GM18951 (cell line): ENCODE results near the gene PEPD.

Source experiments
- POLR2A ChIP-seq: IDR thresholded peaks from 4 replicates; pipeline ENCODE4 v1.6.1; 2011; ENCODE audit warnings: mild to moderate bottlenecking; ENCODE audit not compliant: insufficient read length, insufficient read depth; ENCODE audit errors: extremely low read depth
- in situ Hi-C: fragments of 300-500 bp; cut with MboI; formaldehyde crosslinking; loops from one replicate; pipeline ENCODE4 v1.12.0; 2022; ENCODE audit warnings: low sequenced_read_pairs, mixed read lengths, inconsistent platforms; ENCODE audit not compliant: unreplicated experiment

Gene PEPD

DNA sequence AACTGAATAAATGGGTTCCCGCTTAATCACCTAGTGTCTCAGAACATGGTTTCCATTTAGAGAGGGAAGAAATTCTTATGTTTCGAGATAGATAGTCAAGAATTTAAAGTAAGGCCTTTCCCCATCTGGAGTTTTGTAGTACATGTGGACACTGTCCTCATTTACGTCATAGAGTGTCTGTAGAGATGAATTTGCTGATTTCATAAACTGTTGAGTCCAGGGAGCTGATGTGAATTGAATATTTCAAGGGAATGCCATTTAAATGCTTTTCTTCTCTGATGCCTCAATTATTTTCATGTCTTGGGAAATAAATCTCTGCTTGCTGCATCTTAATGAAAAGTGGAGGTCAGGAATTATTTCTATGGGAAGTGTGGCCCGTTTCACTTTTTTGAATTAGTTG is 138.6 kb downstream of the PEPD start:
- in situ Hi-C loops = no loop called here
- no peak for TF ChIP-seq POLR2A

DNA sequence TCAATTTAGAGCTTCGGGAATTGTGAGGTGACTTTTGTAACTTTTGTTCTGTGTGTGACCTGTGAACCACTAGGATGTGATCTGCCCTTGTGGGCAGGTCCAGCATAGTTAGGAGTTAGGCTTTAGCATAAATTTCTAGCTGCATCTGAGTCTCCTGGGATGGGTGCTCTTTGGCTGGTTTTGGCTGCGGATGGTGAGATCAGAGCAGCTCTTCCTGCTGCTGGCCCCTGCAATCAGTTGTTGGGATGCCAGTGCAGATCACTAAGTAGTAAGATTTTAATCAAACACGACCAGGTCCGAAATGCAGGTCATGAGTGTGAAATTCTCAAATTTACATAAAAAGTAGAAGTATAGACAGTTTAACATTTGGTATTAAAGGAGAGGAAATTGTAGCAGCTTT is 139.6 kb downstream of the PEPD start:
- in situ Hi-C loops = no loop called here
- TF ChIP-seq POLR2A = no peak

DNA sequence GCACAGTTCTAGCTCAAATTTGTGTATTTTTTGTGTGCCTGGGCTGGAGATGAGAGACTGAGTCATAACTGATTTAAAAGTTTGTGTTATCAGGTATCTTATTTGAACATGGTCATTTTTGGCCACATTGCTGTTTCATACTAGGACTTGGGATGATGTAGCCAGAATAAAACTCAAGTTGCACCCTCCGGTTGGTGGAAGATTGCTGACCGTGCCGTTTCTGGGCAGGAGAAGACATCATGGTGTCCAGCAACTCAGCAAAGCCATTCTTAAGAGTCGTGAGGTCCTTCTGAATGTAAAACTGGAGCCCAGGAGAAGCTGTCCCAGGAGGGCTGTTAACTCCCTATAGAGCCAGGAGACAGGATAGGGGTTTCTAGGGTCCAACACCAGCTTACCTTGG is 140.5 kb downstream of the PEPD start:
- no peak for TF ChIP-seq POLR2A
- in situ Hi-C loops = no loop called here

DNA sequence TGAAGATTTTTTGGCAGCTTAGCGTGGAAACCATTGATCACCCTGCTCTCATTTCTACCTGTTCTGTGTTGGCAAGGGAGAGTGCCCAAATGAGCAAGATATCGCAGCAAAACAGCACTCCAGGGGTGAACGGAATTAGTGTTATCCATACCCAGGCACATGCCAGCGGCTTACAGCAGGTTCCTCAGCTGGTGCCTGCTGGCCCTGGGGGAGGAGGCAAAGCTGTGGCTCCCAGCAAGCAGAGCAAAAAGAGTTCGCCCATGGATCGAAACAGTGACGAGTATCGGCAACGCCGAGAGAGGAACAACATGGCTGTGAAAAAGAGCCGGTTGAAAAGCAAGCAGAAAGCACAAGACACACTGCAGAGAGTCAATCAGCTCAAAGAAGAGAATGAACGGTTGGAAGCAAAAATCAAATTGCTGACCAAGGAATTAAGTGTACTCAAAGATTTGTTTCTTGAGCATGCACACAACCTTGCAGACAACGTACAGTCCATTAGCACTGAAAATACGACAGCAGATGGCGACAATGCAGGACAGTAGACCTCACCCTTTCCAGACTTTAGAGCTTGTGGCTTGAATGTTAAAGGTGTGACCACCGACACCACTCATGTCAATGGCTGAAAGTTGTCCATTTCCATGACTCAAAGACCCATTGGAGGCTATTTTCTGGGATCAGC is 142.3 kb downstream of the PEPD start:
- TF ChIP-seq POLR2A = no peak
- in situ Hi-C loops = no loop called here

DNA sequence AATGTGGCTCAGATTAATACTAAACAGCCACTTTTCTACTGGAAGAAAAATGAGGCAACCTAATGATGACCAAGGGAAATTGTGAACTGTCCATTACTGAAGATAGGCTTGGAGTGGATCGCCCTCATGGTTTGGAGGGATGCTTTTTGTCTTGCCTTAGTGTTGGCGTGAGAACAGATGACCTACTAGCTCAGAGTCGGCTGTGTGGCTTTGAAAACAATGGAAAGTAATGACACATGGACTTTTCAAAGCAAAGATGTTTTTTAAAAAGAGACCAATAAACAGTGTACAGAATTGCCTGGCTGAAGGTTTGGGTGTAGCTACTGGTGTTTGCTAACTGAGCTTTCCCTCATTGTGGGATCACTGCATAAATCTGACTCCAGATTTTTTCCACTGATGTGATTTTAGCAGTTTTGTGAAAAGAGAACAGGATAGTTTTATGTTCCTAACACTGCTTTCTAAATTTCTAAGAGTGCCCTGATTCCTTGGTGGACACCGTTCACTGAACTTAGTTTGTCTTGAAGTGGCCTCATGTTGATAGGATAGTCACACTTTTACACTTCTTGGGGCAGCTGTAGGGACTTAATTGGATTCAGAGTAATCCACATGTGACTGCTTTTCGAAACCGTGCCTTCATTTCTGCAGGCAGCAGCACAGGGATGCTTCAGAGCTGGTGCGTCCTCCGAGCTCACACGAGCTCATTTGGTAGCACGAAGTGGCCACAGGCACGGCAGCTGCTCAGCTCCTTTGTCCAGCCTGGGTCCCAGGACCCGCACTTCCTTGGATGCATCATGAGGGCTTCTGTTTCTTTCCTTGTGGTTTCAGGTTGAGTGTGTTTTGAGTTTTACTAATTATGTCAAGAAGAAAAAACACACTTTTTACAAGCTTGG is 143.8 kb downstream of the PEPD start:
- no peak for TF ChIP-seq POLR2A
- in situ Hi-C loops = no loop called here

DNA sequence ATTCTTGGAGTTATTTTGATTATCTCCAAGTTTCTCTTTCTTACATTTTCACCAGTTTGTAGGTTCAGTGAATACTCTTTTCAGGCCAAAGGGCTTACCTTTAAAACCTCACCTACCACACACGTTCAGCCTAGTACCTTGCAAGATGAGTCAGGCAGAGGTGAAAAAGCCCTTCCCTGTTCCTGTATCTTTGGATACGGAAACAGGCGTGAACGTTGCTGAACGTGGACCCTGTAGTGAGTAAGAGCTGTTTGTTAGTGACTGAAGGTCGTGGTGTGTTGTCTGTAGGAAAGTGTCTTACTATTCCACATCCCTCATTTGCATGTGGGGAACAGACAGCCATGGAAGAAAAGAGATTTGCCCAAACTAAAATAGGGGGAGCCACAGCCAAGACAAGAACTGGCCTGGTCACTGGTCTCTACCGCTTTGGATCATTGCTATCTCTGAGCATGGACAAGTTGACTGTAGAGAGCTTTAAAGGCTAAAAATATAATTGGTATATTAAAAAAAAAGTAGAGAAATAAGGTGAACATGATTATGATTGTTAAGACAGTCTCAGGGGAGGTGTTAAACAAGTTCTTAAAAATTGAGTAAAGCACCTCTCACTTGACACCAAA is 144.5 kb downstream of the PEPD start:
- in situ Hi-C loops = no loop called here
- TF ChIP-seq POLR2A = no peak

DNA sequence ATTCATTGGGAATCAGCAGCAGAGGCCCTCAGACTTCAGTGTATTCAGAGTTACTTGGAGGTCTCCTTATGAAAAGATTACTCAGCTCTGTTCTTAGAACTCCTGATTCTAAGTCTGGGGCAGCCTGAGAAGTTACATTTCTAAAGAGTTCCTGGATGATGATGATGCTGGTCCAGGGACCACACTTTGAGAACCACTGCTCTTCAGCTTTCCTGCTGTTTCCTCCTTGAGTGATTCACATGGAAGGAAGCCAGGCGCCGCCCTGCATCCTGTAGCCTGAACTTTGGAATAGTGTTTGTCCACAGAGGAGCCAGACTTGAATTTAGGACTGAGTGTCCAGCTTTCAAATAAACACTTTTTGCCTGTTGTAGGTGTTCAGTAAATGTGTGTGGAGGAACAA is 145.2 kb downstream of the PEPD start:
- no peak for TF ChIP-seq POLR2A
- in situ Hi-C loops = no loop called here

DNA sequence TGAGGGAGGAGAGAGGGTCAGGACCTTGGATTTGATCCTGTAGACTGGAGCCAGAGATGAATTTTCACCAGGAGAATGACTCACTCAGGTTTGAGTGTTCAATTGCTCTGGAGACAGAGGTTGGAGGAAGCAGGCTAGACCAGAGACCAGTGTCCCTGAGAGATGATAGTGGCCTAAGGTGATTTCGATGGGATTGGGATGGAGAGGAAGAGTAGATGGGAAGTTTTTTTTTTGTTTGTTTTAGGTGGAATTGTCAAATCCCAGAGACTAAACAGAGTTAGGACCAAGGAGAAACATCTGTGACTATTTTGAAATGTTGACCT is 145.8 kb downstream of the PEPD start:
- in situ Hi-C loops = no loop called here
- TF ChIP-seq POLR2A = no peak

DNA sequence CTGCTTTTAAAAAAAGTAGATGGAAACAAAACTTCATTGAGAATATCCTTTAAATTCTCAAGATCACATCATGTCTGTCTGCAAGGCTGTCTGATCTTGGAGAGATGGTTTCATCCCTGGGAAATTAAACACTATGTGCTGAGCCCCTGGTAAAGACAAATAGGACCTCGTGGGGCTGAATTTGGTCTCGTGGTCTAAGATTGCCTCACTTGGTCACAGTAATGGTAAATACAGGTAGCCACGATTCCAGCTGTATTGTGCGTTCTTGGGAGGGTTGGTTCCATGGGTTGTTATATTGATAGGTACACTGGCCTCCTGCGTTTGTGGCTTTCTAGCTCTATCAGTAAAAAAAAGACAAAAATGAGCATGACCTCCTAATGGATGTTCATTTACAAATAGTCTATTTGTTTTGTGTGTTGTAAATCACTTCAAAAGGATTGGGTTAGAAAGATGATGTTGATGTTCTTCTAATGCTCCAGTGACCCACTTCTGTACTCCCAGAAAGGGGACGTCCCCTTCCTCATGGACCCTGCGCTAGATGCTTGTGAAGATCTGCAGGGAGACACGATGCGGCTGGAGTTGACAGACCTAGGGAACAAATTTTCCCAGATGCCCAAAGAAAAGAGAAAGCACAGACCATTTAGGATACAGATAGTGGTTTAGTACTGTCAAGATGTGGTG is 146.3 kb downstream of the PEPD start:
- in situ Hi-C loops = no loop called here
- no peak for TF ChIP-seq POLR2A

DNA sequence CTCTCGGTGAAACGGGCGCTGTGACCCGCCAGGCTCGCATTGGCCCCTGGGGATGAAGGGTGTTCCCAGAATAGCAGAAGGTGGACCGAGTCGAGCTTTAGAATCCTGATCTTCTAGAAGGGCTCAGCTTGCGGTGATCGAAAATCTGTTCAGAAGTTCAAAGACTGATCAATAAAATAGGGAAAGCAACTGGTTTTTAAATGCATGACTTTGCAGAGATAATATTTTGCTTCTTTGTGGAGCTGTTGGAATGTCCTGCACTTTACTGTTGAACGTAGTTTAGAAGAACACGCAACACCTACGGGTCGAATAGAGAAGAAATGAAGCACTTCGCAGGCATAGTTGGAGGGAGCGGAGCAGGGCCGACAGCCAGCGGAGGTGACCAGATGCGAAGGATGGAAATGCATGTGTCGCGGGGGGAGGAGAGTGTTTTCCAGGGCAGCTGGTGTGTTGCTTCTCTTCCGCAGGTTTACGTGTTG is 147.3 kb downstream of the PEPD start:
- in situ Hi-C loops = no loop called here
- no peak for TF ChIP-seq POLR2A

DNA sequence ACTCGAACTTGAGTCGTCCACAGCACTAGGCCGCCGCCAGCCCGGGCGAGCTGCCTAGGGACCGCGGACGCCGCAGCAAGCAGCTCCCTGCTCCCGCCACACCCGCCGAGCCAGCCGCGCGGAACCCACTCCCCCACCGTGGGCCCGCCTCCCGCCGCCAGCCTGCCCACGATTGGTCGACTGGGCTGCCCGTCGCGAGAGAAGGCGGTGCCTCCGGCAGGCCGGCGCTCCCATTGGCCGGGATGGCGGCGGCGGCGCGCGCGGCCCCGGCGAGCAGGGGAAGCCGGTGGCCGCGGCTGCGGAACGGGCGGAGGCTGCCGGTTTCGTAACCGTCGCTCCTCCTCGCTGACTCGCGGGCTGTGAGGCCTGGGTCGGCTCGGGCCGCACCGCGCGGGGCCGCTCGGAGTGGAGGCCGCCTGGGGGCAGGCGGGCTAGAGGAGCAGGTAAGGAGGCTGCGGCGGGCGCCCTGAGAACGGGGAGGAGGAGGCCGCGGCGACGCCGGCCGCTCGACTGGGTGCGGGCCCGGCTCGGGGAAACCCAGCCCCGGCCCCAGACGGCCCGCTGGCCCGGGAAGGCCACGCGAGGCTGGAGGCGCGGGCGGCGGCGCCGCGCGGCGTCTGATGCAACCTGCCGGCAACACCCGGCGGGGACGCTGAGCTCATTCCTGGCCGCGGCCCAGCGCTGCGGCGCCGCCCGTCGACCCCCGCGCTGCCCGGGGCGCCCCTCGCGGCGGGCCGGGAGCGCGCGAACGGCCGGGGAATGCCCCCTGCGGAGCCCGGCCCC is 147.9 kb downstream of the PEPD start, which contains the start of gene CEBPG:
Gene CEBPG, plus strand, starts transcription at position 257 of the 783 bp plus-strand sequence. CDS start 5,531 bp downstream, outside the sequence.
- in situ Hi-C loops = no loop called here

DNA sequence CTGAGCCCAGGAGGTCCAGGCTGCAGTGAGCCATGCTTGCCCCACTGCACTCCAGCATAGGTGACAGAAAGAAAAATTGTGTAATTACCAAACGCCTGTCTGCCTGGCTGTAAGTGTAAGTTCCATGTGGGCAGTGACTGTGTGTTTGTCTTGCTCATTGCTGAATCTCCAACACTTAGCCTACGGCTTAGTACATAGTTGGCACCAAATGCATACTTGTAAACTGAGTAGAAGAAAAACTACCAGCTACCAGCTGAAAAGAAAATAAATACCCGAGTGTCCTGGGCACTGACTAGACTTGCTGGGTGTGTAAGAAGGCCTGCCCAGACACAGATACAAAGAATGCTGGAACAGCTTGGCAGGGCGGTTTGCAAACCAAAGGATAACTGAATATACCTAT is 150.8 kb downstream of the PEPD start:
- no peak for TF ChIP-seq POLR2A
- in situ Hi-C loops = no loop called here

More for the DNA sequence above, 147.9 kb downstream of the PEPD start, which contains the start of gene CEBPG:
- TF ChIP-seq POLR2A = peak; percentile 92
